ENCODE measurements around the gene SLC16A8.

DNA sequence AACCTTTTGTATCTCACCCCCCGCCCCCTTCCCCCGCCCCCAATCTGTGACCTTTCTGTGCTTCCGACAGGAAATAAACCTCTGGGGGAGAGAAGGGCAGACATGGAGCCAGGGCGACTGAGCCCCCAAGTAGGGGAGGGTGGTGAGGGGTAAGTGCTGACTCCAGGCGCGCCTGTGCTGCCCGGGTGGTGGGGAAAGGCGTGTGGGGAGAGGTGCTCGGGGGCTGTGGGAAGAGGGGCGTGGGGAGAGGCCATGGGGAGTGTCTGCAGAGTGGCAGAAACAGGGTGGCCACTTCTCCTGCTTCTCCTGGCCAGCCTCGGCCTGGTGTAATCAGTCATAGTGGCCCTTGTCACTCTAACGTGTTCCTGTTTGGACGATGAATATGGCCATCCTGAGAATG, 8.0 kb downstream of the SLC16A8 start:
- TF ChIP-seq POLR2A (IDR thresholded peaks at IDR 0.05) = no peak
- TF ChIP-seq, protein P1, sequence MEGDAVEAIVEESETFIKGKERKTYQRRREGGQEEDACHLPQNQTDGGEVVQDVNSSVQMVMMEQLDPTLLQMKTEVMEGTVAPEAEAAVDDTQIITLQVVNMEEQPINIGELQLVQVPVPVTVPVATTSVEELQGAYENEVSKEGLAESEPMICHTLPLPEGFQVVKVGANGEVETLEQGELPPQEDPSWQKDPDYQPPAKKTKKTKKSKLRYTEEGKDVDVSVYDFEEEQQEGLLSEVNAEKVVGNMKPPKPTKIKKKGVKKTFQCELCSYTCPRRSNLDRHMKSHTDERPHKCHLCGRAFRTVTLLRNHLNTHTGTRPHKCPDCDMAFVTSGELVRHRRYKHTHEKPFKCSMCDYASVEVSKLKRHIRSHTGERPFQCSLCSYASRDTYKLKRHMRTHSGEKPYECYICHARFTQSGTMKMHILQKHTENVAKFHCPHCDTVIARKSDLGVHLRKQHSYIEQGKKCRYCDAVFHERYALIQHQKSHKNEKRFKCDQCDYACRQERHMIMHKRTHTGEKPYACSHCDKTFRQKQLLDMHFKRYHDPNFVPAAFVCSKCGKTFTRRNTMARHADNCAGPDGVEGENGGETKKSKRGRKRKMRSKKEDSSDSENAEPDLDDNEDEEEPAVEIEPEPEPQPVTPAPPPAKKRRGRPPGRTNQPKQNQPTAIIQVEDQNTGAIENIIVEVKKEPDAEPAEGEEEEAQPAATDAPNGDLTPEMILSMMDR (IDR thresholded peaks at IDR 0.05) = no peak
